Measurements from ENCODE around the gene CLTC.

The CLTC gene

DNA sequence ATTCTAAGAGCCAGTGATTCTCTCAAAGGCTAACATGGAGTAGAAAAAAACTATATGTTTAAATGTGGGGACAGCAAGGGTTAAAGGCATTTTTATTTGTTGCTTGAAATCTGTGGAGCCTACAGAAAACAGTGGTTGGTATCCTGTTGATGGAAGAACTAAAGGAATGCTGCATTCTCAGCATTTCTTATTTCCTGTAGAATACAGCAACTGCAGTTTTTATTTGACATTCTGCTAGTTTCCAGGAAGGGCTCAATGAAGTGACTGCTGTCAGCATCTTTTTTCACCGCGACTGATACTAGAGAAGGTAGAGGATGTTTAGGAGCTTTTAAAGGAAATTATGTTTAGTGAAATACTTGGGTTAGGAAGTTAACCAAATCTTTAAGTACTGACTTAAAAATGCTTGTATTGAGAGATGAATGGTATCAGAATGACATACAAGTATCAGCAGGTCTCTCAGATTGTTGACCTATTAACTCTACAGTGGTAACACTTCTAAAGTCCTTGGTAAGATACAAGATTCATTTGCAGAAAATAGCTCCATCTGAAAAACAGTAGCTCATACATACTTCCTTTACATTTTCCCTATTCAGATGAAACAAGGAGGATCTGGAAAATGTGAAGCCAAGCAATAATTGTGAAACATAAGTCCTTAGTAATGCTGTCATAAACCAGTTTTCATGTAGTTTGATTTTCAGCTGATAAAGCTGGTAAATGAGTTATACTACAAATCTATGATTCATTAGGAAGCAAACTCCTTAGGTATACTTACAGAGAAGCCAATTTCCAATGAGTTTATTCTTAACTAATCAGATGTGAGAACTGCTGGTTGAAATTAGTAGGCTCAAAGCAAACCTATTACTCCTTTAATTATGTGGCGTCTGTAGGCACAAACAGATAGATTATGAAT lies 15.2 kb downstream of the CLTC start:
- Histone ChIP-seq H3K4me1 (ENCODE audit: insufficient read depth, low read length) (peaks cover 28% of the 10 kb centered on the region), H3K9ac (ENCODE audit: low read length) (no peak overlapping the region), H3K27ac (ENCODE audit: low read depth, low read length) (no peak overlapping the region)

DNA sequence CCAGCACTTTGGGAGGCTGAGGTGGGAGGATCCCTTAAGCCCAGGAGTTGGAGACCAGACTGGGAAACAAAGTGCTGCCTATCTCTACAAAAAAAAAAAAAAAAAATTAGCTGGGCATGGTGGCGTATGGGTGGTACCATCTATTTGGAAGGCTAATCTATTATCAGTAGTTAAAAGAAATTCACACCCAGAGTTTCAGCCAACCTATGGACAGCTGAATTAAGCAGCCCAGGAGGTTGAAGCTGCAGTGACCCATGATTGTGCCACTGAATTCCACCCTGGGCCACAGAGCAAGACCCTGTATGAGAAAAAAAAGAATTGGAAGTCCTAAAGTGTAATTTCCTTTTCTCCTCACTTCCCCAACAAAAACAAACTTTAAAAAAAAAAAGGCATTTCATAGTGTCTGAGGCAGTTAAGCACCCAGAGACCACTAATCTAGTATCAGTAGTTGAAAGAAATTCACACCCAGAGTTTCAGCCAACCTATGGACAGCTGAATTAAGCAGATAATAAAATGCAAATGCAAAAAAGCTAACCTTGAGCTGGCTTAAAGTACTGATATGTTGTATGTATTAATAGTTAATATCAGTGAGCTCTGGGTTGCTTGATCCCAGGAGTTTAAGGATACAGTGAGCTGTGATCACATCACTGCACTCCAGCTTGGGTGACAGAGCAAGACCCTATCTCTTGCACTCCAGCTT lies 18.1 kb downstream of the CLTC start:
- Histone ChIP-seq H3K4me3 (ENCODE audit: low read depth in 1 of 2, low read length in 2 of 2) (no peak overlapping the region), H3K4me1 (ENCODE audit: insufficient read depth, low read length) (peaks cover 25% of the 10 kb centered on the region), H3K27me3 (ENCODE audit: control insufficient read depth in 1 of 2, insufficient read depth in 2 of 2, low read length in 2 of 2) (no peaks in the 10 kb centered on the region), H3K9ac (ENCODE audit: low read length) (no peak overlapping the region), H3K27ac (ENCODE audit: low read depth, low read length) (no peak overlapping the region), H3K9me3 (ENCODE audit: low read length) (no peaks in the 10 kb centered on the region), H3K36me3 (ENCODE audit: insufficient read depth, low read length) (no peaks in the 10 kb centered on the region)

More for the DNA sequence above, 15.2 kb downstream of the CLTC start:
- Histone ChIP-seq H3K27me3 (ENCODE audit: control insufficient read depth in 1 of 2, insufficient read depth in 2 of 2, low read length in 2 of 2) (no peaks in the 10 kb centered on the region), H3K4me3 (ENCODE audit: low read depth in 1 of 2, low read length in 2 of 2) (no peak overlapping the region), H3K36me3 (ENCODE audit: insufficient read depth, low read length) (no peaks in the 10 kb centered on the region), H3K9me3 (ENCODE audit: low read length) (no peaks in the 10 kb centered on the region)

DNA sequence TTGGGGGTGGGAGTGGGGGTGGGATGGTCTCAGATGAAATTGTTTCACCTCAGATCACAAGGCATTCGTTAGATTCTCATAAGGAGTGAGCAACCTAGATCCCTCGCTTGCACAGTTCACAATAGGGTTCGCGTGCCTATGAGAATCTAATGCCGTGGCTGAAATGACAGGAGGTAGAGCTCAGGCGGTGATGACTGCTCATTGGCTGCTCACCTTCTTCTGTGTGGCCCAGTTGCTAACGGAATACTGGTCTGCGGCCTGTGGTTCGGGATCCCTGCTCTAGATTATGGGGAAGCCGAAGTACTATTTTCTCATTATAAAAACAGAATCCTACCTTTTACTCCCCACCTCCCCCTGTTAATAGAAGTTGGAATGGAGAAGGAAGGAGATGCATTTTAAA lies 18.9 kb downstream of the CLTC start:
- Histone ChIP-seq H3K27ac (ENCODE audit: low read depth, low read length) (no peak overlapping the region), H3K9ac (ENCODE audit: low read length) (no peak overlapping the region), H3K4me3 (ENCODE audit: low read depth in 1 of 2, low read length in 2 of 2) (no peak overlapping the region), H3K36me3 (ENCODE audit: insufficient read depth, low read length) (no peaks in the 10 kb centered on the region), H3K4me1 (ENCODE audit: insufficient read depth, low read length) (peaks cover 25% of the 10 kb centered on the region), H3K27me3 (ENCODE audit: control insufficient read depth in 1 of 2, insufficient read depth in 2 of 2, low read length in 2 of 2) (no peaks in the 10 kb centered on the region), H3K9me3 (ENCODE audit: low read length) (no peaks in the 10 kb centered on the region)

DNA sequence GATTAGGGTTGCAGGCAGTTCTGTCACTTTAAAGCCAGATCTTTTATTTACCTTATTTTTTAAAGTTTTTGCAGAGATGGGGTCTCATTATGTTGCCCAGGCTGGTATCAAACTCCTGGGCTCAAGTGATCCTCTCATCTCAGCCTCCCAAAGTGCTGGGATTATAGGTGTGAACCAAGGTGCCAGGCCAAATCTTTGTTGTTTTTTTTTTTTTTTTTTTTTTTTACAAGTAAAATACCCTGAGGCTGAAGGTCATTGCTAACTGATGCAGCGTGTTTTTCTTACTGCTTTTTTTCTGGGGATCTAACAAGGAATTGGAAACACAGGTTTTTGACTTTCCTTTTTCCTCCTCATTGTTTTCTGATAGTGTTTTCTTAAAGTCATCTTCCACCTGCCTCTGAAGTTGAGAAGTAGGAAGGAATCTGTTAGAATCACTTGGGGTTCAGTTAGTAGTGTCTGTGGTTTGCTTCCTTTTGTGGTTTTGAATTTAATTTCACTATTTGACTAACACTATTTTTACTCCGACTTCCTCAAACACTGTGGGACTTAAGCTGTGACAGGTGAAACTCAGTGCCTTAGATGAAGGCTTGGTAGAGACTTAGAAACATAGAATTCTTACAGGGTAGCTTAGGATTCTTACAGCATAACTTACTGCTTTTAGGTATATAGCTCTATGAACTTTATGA lies 22.2 kb downstream of the CLTC start:
- Histone ChIP-seq H3K9me3 (ENCODE audit: low read length) (no peaks in the 10 kb centered on the region), H3K36me3 (ENCODE audit: insufficient read depth, low read length) (peaks cover 13% of the 10 kb centered on the region), H3K4me3 (ENCODE audit: low read depth in 1 of 2, low read length in 2 of 2) (no peak overlapping the region), H3K27me3 (ENCODE audit: control insufficient read depth in 1 of 2, insufficient read depth in 2 of 2, low read length in 2 of 2) (no peaks in the 10 kb centered on the region), H3K4me1 (ENCODE audit: insufficient read depth, low read length) (peaks cover 17% of the 10 kb centered on the region), H3K27ac (ENCODE audit: low read depth, low read length) (no peak overlapping the region), H3K9ac (ENCODE audit: low read length) (no peak overlapping the region)

DNA sequence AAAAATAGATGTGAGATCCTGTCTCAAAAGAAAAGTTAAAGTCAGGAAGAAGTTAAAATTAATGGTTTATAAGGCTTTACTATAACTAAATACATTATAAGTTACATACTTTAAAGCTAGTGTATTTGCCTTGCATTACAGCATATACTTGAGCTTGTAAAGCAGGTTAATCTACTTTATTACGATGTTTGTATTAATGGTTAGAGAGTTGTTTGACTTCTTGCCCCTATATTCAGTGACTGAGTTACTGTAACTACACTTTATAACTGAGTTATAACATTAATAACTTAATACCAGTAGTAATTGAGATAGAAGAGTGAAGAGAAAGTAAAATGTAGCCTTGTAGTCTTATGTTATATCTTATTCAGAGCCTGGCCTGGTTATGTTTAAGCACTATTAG lies 22.9 kb downstream of the CLTC start:
- no peak overlapping the region for H3K9ac ChIP-seq (ENCODE audit: low read length)
- H3K9me3 ChIP-seq (ENCODE audit: low read length), result no peaks in the 10 kb centered on the region
- peaks cover 13% of the 10 kb centered on the region for H3K36me3 ChIP-seq (ENCODE audit: insufficient read depth, low read length)
- H3K4me1 ChIP-seq (ENCODE audit: insufficient read depth, low read length), result peaks cover 17% of the 10 kb centered on the region
- no peak overlapping the region for H3K4me3 ChIP-seq (ENCODE audit: low read depth in 1 of 2, low read length in 2 of 2)
- H3K27ac ChIP-seq (ENCODE audit: low read depth, low read length), result no peak overlapping the region
- no peaks in the 10 kb centered on the region for H3K27me3 ChIP-seq (ENCODE audit: control insufficient read depth in 1 of 2, insufficient read depth in 2 of 2, low read length in 2 of 2)

DNA sequence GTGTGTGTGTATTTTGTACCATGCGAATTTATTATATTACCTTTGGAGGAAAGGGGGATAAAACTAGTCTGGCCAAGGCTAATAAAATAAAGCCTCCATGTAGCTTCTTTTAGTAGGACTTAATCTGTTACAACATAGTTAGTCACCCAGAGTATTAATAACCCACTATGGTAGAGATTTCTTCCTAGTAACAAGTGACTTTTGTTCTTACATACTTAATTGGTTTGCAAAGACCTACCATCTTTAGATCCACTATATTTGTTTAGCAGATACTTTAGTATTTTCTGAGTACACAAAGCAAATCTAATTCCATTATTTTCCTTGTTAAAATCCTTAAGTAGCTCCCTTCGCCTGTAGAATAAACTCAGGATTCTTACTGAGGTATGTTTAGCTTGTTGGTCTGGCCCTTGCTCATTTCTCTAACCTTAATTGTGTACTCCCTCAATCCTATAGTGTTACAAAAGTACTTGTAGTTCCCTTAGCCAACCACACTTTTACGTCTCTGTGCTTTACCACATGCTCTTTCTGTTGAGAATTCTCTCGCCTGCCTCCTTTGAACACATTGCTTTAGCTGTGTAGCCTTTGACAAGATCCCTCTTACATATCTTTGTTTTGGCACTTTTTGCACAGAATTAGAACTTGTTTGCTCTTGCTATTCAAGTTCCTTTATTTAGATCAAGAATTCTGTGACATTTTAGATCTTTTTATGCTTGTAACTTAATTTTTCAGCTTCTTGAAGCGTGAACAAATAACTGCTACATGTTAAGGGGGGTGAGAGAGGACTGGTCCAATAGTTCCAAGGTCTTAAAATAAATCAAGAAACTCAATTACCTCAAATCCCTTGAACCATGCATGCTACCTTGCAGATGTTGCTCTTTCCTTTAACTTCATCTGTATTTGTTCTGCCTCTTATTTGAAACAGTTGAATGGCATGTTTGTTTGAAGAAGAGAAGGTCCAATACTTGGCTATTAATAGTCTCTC lies 23.8 kb downstream of the CLTC start:
- no peak overlapping the region for H3K27ac ChIP-seq (ENCODE audit: low read depth, low read length)
- peaks cover 14% of the 10 kb centered on the region for H3K4me1 ChIP-seq (ENCODE audit: insufficient read depth, low read length)

DNA sequence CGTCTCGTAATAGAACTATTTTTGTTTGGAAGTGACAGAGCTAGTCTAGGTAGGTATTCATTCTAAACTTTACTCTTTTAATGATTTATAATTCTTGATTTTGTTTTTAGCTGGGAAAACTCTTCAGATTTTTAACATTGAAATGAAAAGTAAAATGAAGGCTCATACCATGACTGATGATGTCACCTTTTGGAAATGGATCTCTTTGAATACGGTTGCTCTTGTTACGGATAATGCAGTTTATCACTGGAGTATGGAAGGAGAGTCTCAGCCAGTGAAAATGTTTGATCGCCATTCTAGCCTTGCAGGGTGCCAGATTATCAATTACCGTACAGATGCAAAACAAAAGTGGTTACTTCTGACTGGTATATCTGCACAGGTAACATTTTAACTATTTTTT lies 27.6 kb downstream of the CLTC start:
- Histone ChIP-seq H3K4me3 (ENCODE audit: low read depth in 1 of 2, low read length in 2 of 2) (no peak overlapping the region), H3K9me3 (ENCODE audit: low read length) (no peaks in the 10 kb centered on the region), H3K27ac (ENCODE audit: low read depth, low read length) (no peak overlapping the region), H3K9ac (ENCODE audit: low read length) (no peak overlapping the region), H3K27me3 (ENCODE audit: control insufficient read depth in 1 of 2, insufficient read depth in 2 of 2, low read length in 2 of 2) (no peaks in the 10 kb centered on the region), H3K36me3 (ENCODE audit: insufficient read depth, low read length) (peaks cover 46% of the 10 kb centered on the region), H3K4me1 (ENCODE audit: insufficient read depth, low read length) (peaks cover 14% of the 10 kb centered on the region)

More for the DNA sequence above, 23.8 kb downstream of the CLTC start:
- no peaks in the 10 kb centered on the region for H3K27me3 ChIP-seq (ENCODE audit: control insufficient read depth in 1 of 2, insufficient read depth in 2 of 2, low read length in 2 of 2)
- no peak overlapping the region for H3K9ac ChIP-seq (ENCODE audit: low read length)
- no peak overlapping the region for H3K4me3 ChIP-seq (ENCODE audit: low read depth in 1 of 2, low read length in 2 of 2)
- H3K9me3 ChIP-seq (ENCODE audit: low read length), result no peaks in the 10 kb centered on the region
- H3K36me3 ChIP-seq (ENCODE audit: insufficient read depth, low read length), result peaks cover 15% of the 10 kb centered on the region

DNA sequence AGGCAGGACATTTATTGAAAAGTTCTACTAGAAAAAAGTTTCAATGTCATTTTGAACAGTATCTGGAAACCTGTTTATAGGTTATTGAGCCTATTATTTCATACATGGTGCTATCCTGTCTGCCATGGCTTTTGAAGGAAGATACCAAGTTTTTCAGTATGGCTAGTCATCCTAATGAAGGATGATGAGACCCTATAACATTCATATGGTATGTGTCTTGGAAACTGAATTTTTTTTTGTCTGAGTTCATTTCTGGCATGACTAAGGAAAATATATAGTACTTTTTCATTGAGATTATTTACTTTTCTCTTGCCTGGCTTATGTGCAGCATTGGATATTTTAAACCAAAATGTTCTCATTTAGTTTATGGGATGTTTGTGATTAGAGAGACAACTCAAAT lies 30.2 kb downstream of the CLTC start:
- Histone ChIP-seq H3K4me1 (ENCODE audit: insufficient read depth, low read length) (no peaks in the 10 kb centered on the region), H3K9me3 (ENCODE audit: low read length) (no peaks in the 10 kb centered on the region), H3K36me3 (ENCODE audit: insufficient read depth, low read length) (peaks cover 55% of the 10 kb centered on the region), H3K27ac (ENCODE audit: low read depth, low read length) (no peak overlapping the region), H3K4me3 (ENCODE audit: low read depth in 1 of 2, low read length in 2 of 2) (no peak overlapping the region), H3K27me3 (ENCODE audit: control insufficient read depth in 1 of 2, insufficient read depth in 2 of 2, low read length in 2 of 2) (no peaks in the 10 kb centered on the region), H3K9ac (ENCODE audit: low read length) (no peak overlapping the region)

DNA sequence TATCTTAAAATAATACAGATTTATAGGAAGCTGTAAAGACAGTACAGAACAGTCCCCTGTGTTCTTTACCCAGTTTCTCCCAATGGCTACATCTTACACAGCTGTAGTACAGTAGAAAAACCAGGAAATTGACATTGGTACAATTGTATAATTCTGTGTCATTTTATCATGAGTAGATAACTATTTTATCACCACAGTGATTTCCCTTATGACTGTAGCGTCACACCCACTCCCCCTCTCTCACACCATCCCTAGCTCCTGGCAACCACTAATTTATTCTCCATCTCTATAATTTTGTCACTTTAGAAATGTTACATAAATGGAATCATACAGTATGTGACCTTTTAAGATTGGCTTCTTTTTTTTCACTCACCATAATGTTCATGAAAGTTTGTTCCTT lies 30.9 kb downstream of the CLTC start:
- Histone ChIP-seq H3K27me3 (ENCODE audit: control insufficient read depth in 1 of 2, insufficient read depth in 2 of 2, low read length in 2 of 2) (no peaks in the 10 kb centered on the region), H3K9me3 (ENCODE audit: low read length) (no peaks in the 10 kb centered on the region), H3K4me1 (ENCODE audit: insufficient read depth, low read length) (no peaks in the 10 kb centered on the region), H3K27ac (ENCODE audit: low read depth, low read length) (no peak overlapping the region), H3K36me3 (ENCODE audit: insufficient read depth, low read length) (peaks cover 56% of the 10 kb centered on the region), H3K9ac (ENCODE audit: low read length) (no peak overlapping the region), H3K4me3 (ENCODE audit: low read depth in 1 of 2, low read length in 2 of 2) (no peak overlapping the region)

DNA sequence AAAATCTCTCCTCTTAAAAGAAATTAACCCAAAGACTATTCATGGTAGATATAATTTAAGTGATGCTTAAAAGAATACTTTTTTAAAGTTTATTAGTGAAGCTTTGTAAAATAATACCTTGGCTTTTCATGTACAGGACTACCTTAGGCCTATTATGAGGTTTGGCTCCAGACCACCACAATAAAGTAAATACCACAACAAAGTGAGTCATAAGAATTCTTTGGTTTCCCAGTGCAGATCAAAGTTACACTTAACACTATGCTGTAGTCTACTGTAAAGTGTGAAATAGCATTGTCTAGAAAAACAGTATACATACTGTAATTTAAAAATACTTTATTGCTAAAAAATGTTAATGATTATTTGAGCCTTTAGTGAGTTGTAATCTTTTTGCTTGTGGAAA lies 31.7 kb downstream of the CLTC start:
- no peak overlapping the region for H3K9ac ChIP-seq (ENCODE audit: low read length)
- no peak overlapping the region for H3K27ac ChIP-seq (ENCODE audit: low read depth, low read length)
- peaks cover 56% of the 10 kb centered on the region for H3K36me3 ChIP-seq (ENCODE audit: insufficient read depth, low read length)
- H3K4me1 ChIP-seq (ENCODE audit: insufficient read depth, low read length), result no peaks in the 10 kb centered on the region
- no peaks in the 10 kb centered on the region for H3K27me3 ChIP-seq (ENCODE audit: control insufficient read depth in 1 of 2, insufficient read depth in 2 of 2, low read length in 2 of 2)
- no peak overlapping the region for H3K4me3 ChIP-seq (ENCODE audit: low read depth in 1 of 2, low read length in 2 of 2)
- H3K9me3 ChIP-seq (ENCODE audit: low read length), result no peaks in the 10 kb centered on the region
